ENCODE results near the gene CDH8.
"Not testable (repeated sequence)": the region's sequence is repeated elsewhere in the genome, so short reads cannot be mapped to it uniquely, and the experiment has no call there.

The CDH8 gene

GRCh38 chr16:61817583-61818278 is 218.5 kb downstream of the CDH8 start:
- no peak for TF ChIP-seq CTCF (IDR thresholded peaks at IDR 0.05; ENCODE audit: low read depth, low read length, missing control alignments)

GRCh38 chr16:61814726-61815347 is 221.4 kb downstream of the CDH8 start:
- no peak for DNase-seq (ENCODE audit: extremely low read depth, low read depth)
- no peak for TF ChIP-seq CTCF (IDR thresholded peaks at IDR 0.05; ENCODE audit: low read depth, low read length, missing control alignments)
- no peak overlapping the region for H3K4me3 ChIP-seq (replicated peaks; ENCODE audit: low read depth, low read length)

More at GRCh38 chr16:61817583-61818278, 218.5 kb downstream of the CDH8 start:
- no peak overlapping the region for H3K4me3 ChIP-seq (replicated peaks; ENCODE audit: low read depth, low read length)
- no peak for DNase-seq (ENCODE audit: extremely low read depth, low read depth)

- no peak for DNase-seq (ENCODE audit: extremely low read depth, low read depth)
- no peak overlapping the region for H3K4me3 ChIP-seq (replicated peaks; ENCODE audit: low read depth, low read length)
- TF ChIP-seq CTCF (IDR thresholded peaks at IDR 0.05; ENCODE audit: low read depth, low read length, missing control alignments), result no peak
Measured at GRCh38 chr16:61813339-61813738, 222.9 kb downstream of the CDH8 start.

GRCh38 chr16:61812251-61812650 is 224.0 kb downstream of the CDH8 start:
- DNase-seq (ENCODE audit: extremely low read depth, low read depth), result no peak
- no peak overlapping the region for H3K4me3 ChIP-seq (replicated peaks; ENCODE audit: low read depth, low read length)
- no peak for TF ChIP-seq CTCF (IDR thresholded peaks at IDR 0.05; ENCODE audit: low read depth, low read length, missing control alignments)

GRCh38 chr16:61807551-61807950 is 228.7 kb downstream of the CDH8 start:
- H3K4me3 ChIP-seq (replicated peaks; ENCODE audit: low read depth, low read length), result no peak overlapping the region
- no peak for DNase-seq (ENCODE audit: extremely low read depth, low read depth)
- no peak for TF ChIP-seq CTCF (IDR thresholded peaks at IDR 0.05; ENCODE audit: low read depth, low read length, missing control alignments)

- DNase-seq (ENCODE audit: extremely low read depth, low read depth); H3K4me3 ChIP-seq (replicated peaks; ENCODE audit: low read depth, low read length): not testable (repeated sequence)
Measured at GRCh38 chr16:61801217-61801616, 235.0 kb downstream of the CDH8 start.

- no peak overlapping the region for H3K4me3 ChIP-seq (replicated peaks; ENCODE audit: low read depth, low read length)
- no peak for DNase-seq (ENCODE audit: extremely low read depth, low read depth)
- no peak for TF ChIP-seq CTCF (IDR thresholded peaks at IDR 0.05; ENCODE audit: low read depth, low read length, missing control alignments)
Measured at GRCh38 chr16:61798741-61799140, 237.5 kb downstream of the CDH8 start.

Data from HFF-Myc (cell line).